SK-N-SH treated with all-trans-retinoic acid at 6 μM for 48 hours (cell line): ENCODE data around the gene RNF19B.

Experiments
- ATAC-seq: fragments of 200-7000 bp; cut with Tn5 transposase; 3 replicates; pipeline ENCODE4 v1.9.1; 2020; ENCODE audit warnings: mild to moderate bottlenecking, moderate library complexity
- ARNTL ChIP-seq: fragments of 450-650 bp; formaldehyde crosslinking; IDR thresholded peaks from 2 replicates; pipeline ENCODE4 v1.5.0; 2020; ENCODE audit warnings: low read depth, mild to moderate bottlenecking, moderate library complexity, borderline replicate concordance
- BACH2 ChIP-seq: fragments of 250-450 bp; sonication (Bioruptor Pico); IDR thresholded peaks from 2 replicates; pipeline ENCODE4 v1.9.0; 2021; ENCODE audit warnings: mild to moderate bottlenecking, borderline replicate concordance
- CREB5 ChIP-seq: fragments of 250-450 bp; sonication (Bioruptor Pico); IDR thresholded peaks from 2 replicates; pipeline ENCODE4 v1.5.1; 2020; ENCODE audit warnings: low read depth, mild to moderate bottlenecking, moderate library complexity
- CSDC2 ChIP-seq: fragments of 250-450 bp; sonication (Bioruptor Pico); IDR thresholded peaks from 2 replicates; pipeline ENCODE4 v1.5.0; 2020; ENCODE audit warnings: mild to moderate bottlenecking, moderate library complexity
- ESRRG ChIP-seq: fragments of 250-450 bp; sonication (Bioruptor Pico); IDR thresholded peaks from 2 replicates; pipeline ENCODE4 v1.6.1; 2021; ENCODE audit warnings: mild to moderate bottlenecking
- ISL1 ChIP-seq: fragments of 250-450 bp; sonication (Bioruptor Pico); IDR thresholded peaks from 2 replicates; pipeline ENCODE4 v2.1.2; 2022; ENCODE audit warnings: mild to moderate bottlenecking, moderate library complexity
- OSR1 ChIP-seq: fragments of 250-450 bp; sonication (Bioruptor Pico); IDR thresholded peaks from 2 replicates; pipeline ENCODE4 v1.8.0; 2022; ENCODE audit warnings: moderate library complexity, mild to moderate bottlenecking, inconsistent platforms
- PATZ1 ChIP-seq: fragments of 250-450 bp; sonication (Bioruptor Pico); IDR thresholded peaks from 2 replicates; pipeline ENCODE4 v1.8.0; 2020; ENCODE audit warnings: mild to moderate bottlenecking, moderate library complexity, borderline replicate concordance
- PPARA ChIP-seq: fragments of 250-450 bp; sonication (Bioruptor Pico); IDR thresholded peaks from 2 replicates; pipeline ENCODE4 v1.5.0; 2020; ENCODE audit warnings: mild to moderate bottlenecking, borderline replicate concordance
- RARB ChIP-seq: fragments of 250-450 bp; sonication (Bioruptor Pico); IDR thresholded peaks from 2 replicates; pipeline ENCODE4 v1.8.0; 2021; ENCODE audit warnings: mild to moderate bottlenecking, moderate library complexity
- SNAI2 ChIP-seq: fragments of 250-450 bp; sonication (Bioruptor Pico); IDR thresholded peaks from 2 replicates; pipeline ENCODE4 v1.5.0; 2020; ENCODE audit warnings: mild to moderate bottlenecking, moderate library complexity
- TCF4 ChIP-seq: fragments of 250-450 bp; sonication (Bioruptor Pico); IDR thresholded peaks from 2 replicates; pipeline ENCODE4 v1.8.0; 2021; ENCODE audit warnings: mild to moderate bottlenecking, moderate library complexity, borderline replicate concordance
- TOX ChIP-seq: fragments of 250-450 bp; sonication (Bioruptor Pico); IDR thresholded peaks from 2 replicates; pipeline ENCODE4 v1.8.0; 2021; ENCODE audit warnings: mild to moderate bottlenecking, moderate library complexity, borderline replicate concordance
- TSHZ2 ChIP-seq: fragments of 250-450 bp; sonication (Bioruptor Pico); IDR thresholded peaks from 2 replicates; pipeline ENCODE4 v1.5.0; 2020; ENCODE audit warnings: mild to moderate bottlenecking, moderate library complexity
- ZC3H10 ChIP-seq: fragments of 250-450 bp; sonication (Bioruptor Pico); IDR thresholded peaks from 2 replicates; pipeline ENCODE4 v1.5.1; 2021; ENCODE audit warnings: mild to moderate bottlenecking, moderate library complexity
- ZFP30 ChIP-seq: fragments of 450-650 bp; formaldehyde crosslinking; IDR thresholded peaks from 2 replicates; pipeline ENCODE4 v1.5.0; 2022; ENCODE audit warnings: mild to moderate bottlenecking, moderate library complexity
- ZNF565 ChIP-seq: fragments of 450-650 bp; formaldehyde crosslinking; conservative IDR thresholded peaks from 2 replicates; pipeline ENCODE4 v1.5.0; 2020; ENCODE audit warnings: low read depth, mild to moderate bottlenecking, moderate library complexity
- ZNF70 ChIP-seq: fragments of 450-650 bp; formaldehyde crosslinking; IDR thresholded peaks from 2 replicates; pipeline ENCODE4 v1.5.0; 2020; ENCODE audit warnings: mild to moderate bottlenecking, moderate library complexity
- ZNF8 ChIP-seq: fragments of 450-650 bp; formaldehyde crosslinking; IDR thresholded peaks from 2 replicates; pipeline ENCODE4 v1.5.0; 2020; ENCODE audit warnings: mild to moderate bottlenecking, moderate library complexity
- TF ChIP-seq, protein P1 (sequence below): fragments of 250-450 bp; sonication (Bioruptor Pico); IDR thresholded peaks from 2 replicates; pipeline ENCODE4 v1.8.0; 2021; ENCODE audit warnings: low read depth, mild to moderate bottlenecking, moderate library complexity, borderline replicate concordance
- TF ChIP-seq, protein P2 (sequence below): fragments of 250-450 bp; sonication (Bioruptor Pico); IDR thresholded peaks from 2 replicates; pipeline ENCODE4 v1.5.1; 2021; ENCODE audit warnings: mild to moderate bottlenecking, moderate library complexity

Gene RNF19B

GRCh38 chr1:32900956-32901822 lies 63.4 kb downstream of the RNF19B start, which contains the start of gene TMEM54 (continued):
- no peak for TF ChIP-seq CREB5
- no peak for TF ChIP-seq ZNF70 (CRISPR knock-in tag)
- TF ChIP-seq ISL1 (CRISPR knock-in tag) = no peak
- no peak for TF ChIP-seq PATZ1 (CRISPR knock-in tag)
- TF ChIP-seq BACH2 (CRISPR knock-in tag) = no peak
- no peak for TF ChIP-seq PPARA (CRISPR knock-in tag)
- TF ChIP-seq TOX (CRISPR knock-in tag) = no peak

DNA sequence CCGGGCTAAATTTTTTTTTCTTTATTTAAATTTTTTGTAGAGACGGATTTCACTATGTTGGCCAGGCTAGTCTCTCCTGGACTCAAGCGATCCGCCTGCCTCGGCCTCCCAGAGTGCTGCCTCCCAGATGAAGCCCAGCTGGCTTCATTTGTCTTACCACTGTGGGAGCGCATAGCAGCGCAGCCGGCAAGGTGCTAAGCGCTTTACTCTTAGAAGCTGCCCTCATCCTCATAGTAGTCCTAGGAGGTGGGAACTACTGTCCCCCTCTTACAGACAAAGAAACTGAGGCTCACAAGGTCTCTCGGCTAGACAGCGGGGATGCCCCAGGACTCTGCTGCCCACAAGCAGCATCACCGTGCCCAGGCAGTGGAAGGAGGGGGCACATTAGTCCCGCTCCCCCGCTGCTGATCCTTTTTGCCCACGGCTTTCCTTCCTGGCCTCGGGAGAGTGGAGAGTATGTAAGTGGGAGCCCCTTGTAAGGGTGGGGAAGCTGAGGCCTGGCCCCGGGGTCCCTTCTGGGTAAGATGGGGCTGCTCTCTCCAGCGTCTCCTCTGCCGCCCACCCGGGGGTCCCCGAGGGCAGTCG lies 64.1 kb downstream of the RNF19B start:
- peak; percentile 55 for ATAC-seq
- TF ChIP-seq ZNF70 (CRISPR knock-in tag) = no peak
- TF ChIP-seq PPARA (CRISPR knock-in tag) = no peak
- no peak for TF ChIP-seq ZC3H10
- TF ChIP-seq TSHZ2 (CRISPR knock-in tag) = no peak
- no peak for TF ChIP-seq OSR1 (CRISPR knock-in tag)
- TF ChIP-seq SNAI2 (CRISPR knock-in tag) = no peak
- TF ChIP-seq TOX (CRISPR knock-in tag) = no peak
- no peak for TF ChIP-seq BACH2 (CRISPR knock-in tag)
- no peak for TF ChIP-seq CSDC2 (CRISPR knock-in tag)

DNA sequence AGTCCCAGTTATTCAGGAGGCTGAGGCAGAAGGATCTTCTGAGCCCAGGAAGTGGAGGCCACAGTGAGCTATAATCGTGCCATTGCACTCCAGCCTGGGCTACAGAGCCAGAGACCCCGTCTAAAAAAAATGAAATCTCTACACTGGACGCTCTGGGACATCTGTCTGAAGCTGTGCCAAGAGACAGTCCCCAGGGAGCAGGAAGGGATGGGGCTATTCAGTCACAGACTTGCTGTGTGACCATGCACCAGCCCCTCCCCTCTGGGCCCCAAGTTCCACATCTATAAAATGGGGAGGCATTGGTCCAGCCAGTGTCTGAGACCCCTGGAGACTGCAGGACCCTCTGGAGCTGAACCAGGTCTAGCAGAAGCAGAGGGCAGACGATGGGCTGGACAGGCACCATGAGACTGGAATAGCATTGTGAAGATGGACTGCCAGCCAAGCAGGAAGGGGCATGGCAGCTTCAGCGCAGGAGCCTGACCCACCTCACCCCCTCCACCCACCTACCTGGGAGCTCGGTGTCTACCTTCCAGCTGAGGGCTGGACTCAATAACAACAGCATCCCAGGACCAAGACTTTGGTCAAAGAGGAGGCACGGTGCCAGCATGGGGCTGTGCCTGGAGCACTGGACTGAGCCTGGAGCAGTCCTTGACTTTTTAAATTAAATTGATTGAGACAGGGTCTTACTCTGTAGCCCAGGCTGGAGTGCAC lies 64.9 kb downstream of the RNF19B start:
- peak; percentile 61 for ATAC-seq
- TF ChIP-seq TOX (CRISPR knock-in tag) (no peak), ZNF8 (CRISPR knock-in tag) (no peak), TCF4 (CRISPR knock-in tag) (no peak), ARNTL (CRISPR knock-in tag) (no peak), ZFP30 (CRISPR knock-in tag) (no peak), OSR1 (CRISPR knock-in tag) (no peak), PATZ1 (CRISPR knock-in tag) (no peak), CSDC2 (CRISPR knock-in tag) (no peak), ESRRG (CRISPR knock-in tag) (no peak), BACH2 (CRISPR knock-in tag) (no peak), RARB (CRISPR knock-in tag) (no peak), ZNF565 (CRISPR knock-in tag) (no peak)
- TF ChIP-seq, protein P1, sequence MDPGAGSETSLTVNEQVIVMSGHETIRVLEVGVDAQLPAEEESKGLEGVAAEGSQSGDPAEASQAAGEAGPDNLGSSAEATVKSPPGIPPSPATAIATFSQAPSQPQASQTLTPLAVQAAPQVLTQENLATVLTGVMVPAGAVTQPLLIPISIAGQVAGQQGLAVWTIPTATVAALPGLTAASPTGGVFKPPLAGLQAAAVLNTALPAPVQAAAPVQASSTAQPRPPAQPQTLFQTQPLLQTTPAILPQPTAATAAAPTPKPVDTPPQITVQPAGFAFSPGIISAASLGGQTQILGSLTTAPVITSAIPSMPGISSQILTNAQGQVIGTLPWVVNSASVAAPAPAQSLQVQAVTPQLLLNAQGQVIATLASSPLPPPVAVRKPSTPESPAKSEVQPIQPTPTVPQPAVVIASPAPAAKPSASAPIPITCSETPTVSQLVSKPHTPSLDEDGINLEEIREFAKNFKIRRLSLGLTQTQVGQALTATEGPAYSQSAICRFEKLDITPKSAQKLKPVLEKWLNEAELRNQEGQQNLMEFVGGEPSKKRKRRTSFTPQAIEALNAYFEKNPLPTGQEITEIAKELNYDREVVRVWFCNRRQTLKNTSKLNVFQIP (CRISPR knock-in tag) = no peak
- TF ChIP-seq, protein P2, sequence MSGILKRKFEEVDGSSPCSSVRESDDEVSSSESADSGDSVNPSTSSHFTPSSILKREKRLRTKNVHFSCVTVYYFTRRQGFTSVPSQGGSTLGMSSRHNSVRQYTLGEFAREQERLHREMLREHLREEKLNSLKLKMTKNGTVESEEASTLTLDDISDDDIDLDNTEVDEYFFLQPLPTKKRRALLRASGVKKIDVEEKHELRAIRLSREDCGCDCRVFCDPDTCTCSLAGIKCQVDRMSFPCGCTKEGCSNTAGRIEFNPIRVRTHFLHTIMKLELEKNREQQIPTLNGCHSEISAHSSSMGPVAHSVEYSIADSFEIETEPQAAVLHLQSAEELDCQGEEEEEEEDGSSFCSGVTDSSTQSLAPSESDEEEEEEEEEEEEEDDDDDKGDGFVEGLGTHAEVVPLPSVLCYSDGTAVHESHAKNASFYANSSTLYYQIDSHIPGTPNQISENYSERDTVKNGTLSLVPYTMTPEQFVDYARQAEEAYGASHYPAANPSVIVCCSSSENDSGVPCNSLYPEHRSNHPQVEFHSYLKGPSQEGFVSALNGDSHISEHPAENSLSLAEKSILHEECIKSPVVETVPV (CRISPR knock-in tag) = no peak
